Amygdala (tissue), 56 donors: Measurements from ENCODE around the gene PTPN1.
A peak's percentile ranks its signal among the peaks of the same experiment; 100 is the strongest.

ENCODE experiments used
- DNase-seq, 56 donors: peaks; one replicate each; lab custom pipeline; 2025; lab: John Stamatoyannopoulos, UW

Gene PTPN1

GRCh38 chr20:50571466-50571865 lies 61.3 kb downstream of the PTPN1 start:
- DNase-seq: no peak

- peak in 37 of 56 donors; percentile 16 to 71 (median 43) for DNase-seq
These were observed 63.0 kb downstream of the PTPN1 start for GRCh38 chr20:50572938-50573777.

GRCh38 chr20:50574108-50574507 lies 63.9 kb downstream of the PTPN1 start:
- DNase-seq: no peak

DNA sequence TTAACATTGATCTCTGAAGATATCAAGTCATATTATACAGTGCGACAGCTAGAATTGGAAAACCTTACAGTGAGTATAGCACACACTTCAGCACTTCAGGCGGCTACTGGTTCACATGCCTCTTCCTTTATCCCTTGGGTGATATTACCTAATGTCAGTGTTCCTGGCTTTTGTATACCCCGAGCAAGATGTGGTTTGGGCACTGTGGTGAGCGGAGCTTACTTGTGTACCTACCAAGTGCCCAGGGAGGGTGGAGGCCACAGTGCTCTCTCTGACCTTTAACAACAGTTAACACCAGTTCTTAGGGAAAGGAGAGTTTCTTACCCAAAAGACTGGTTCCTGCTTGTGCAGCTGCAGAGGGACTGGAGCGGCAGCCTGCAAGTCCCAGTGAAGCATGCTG lies 64.4 kb downstream of the PTPN1 start:
- no peak for DNase-seq

DNA sequence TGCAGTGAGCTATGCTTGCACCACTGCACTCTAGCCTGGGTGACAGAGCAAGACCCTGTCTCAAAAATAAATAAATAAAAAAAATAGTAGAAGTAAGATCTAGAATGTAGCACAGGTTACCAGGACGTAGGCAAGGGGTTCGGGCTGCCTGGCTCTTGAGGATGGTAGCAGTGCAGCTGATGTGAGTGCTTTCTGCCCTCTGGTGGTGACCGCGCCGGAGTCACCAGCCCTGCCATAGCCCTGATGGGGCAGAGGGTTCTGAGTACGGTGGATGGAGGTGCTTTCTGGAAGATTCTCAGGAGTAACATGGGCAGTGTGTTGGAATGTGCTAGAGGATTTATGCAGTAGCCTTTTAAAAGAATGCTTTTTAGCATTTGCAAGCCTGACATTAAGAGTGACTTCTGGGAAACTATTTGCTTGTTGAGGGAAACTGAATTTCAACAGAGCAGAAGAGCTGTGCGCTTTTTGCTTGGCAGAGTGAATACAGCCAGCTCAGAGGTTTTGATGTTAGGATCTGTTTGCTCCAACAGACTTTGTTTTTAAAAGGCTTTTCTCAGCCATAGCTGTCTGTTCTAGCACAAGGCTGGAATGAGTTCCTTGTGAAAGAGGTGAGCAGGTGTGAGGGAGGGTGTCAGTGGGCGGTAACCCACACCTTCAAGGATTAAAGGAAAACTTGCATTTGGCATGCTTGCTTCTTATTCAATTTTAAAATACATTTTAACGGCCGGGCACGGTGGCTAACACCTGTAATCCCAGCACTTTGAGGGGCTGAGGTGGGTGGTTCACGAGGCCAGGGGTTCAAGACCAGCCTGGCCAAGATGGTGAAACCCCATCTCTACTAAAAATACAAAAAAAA lies 65.9 kb downstream of the PTPN1 start:
- DNase-seq: peak in 32 of 56 donors; percentile 3 to 66 (median 33)

DNA sequence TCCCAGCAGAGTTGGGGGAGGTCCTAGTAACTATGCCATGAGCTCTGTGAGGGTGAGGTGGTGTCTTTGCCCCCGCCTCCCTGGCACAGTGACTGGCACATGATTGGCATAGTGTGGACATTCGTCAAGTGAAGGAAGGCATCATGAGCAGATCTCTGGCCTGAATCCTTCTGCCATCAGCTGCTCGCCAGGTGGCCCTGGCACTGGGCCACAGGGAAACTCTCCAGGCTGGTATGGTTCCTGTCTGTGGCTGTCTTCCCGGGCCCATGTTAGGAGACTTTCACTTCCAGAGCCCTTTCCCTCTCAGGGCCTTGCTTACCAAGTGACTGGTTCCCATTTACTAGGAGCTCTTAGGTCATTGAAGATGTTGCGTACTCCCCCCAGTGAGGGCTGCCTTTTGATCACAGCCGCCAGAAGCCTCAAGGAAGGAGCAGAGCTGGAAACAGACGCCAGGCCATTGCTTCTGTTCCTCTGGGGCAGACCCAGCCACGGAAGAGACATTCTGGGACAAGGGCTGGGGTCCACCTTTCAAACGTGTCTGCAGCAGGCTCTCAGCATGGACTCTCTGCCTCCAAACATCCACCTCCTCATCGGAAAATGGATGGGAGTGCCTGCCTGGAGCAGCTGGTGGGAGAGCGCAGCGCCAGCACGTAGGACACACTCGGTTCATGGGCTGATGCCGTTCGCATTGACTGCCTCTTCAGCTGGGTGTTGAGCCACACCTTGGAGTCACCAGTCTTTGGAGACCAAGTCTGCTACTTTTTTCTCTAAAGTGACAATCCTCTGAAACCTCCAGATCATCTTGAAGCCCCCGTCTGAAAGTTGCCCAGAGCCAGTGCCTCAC lies 67.2 kb downstream of the PTPN1 start:
- DNase-seq: peak in 3 of 56 donors; percentile 25 to 59 (median 34)

GRCh38 chr20:50578061-50578777 lies 68.0 kb downstream of the PTPN1 start:
- no peak for DNase-seq

GRCh38 chr20:50578778-50579165 lies 68.6 kb downstream of the PTPN1 start:
- DNase-seq: no peak

GRCh38 chr20:50579511-50579910 lies 69.3 kb downstream of the PTPN1 start:
- no peak for DNase-seq

DNA sequence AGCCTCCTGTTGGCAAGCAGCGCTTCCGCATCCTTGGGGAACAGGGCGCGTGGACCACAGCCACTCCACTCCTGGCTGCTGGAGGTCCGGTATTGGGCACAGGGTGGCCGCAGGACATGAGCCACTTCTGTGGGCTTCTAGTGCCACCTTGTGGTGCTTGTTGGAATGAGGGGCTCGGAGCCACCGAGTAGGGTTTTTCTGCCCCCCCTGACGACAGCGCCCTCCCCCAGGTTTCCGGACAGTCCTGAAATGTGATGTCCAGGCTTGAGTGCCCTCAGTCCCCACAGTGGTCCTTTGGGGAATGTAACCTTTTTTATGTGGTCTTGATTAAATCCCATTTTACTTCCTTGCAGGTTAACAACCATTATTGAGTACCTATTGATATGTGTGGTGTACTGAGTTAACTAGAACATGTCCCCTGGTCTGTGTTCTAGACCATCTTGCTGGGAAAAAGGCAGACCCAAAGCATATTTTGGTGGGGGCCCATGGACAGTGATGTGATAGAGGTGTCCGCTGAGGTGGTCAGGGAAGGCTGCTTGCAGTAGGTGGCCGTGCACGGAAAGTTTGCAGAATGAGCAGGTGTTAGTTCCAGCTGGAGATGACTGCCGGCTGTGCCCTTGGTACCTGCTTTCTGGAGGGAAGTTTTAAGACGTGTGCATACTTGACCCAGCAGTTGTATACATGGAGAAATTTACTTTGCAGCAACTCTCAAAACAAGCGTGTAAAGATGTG lies 70.0 kb downstream of the PTPN1 start:
- DNase-seq: peak in 32 of 56 donors; percentile 10 to 73 (median 33)

- DNase-seq: no peak
These were observed 70.8 kb downstream of the PTPN1 start for GRCh38 chr20:50580842-50581544.

- no peak for DNase-seq
These were observed 71.9 kb downstream of the PTPN1 start for GRCh38 chr20:50582092-50582491.

DNA sequence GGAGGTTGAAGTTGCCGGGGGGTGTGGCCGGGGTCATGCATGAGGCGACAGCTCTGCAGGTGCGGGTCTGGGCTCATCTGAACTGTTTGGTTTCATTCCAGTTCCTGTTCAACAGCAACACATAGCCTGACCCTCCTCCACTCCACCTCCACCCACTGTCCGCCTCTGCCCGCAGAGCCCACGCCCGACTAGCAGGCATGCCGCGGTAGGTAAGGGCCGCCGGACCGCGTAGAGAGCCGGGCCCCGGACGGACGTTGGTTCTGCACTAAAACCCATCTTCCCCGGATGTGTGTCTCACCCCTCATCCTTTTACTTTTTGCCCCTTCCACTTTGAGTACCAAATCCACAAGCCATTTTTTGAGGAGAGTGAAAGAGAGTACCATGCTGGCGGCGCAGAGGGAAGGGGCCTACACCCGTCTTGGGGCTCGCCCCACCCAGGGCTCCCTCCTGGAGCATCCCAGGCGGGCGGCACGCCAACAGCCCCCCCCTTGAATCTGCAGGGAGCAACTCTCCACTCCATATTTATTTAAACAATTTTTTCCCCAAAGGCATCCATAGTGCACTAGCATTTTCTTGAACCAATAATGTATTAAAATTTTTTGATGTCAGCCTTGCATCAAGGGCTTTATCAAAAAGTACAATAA lies 72.5 kb downstream of the PTPN1 start:
- DNase-seq: no peak

DNA sequence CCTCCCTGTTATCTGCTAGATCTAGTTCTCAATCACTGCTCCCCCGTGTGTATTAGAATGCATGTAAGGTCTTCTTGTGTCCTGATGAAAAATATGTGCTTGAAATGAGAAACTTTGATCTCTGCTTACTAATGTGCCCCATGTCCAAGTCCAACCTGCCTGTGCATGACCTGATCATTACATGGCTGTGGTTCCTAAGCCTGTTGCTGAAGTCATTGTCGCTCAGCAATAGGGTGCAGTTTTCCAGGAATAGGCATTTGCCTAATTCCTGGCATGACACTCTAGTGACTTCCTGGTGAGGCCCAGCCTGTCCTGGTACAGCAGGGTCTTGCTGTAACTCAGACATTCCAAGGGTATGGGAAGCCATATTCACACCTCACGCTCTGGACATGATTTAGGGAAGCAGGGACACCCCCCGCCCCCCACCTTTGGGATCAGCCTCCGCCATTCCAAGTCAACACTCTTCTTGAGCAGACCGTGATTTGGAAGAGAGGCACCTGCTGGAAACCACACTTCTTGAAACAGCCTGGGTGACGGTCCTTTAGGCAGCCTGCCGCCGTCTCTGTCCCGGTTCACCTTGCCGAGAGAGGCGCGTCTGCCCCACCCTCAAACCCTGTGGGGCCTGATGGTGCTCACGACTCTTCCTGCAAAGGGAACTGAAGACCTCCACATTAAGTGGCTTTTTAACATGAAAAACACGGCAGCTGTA lies 73.4 kb downstream of the PTPN1 start:
- no peak for DNase-seq

GRCh38 chr20:50584687-50585086 lies 74.5 kb downstream of the PTPN1 start:
- DNase-seq: no peak

DNA sequence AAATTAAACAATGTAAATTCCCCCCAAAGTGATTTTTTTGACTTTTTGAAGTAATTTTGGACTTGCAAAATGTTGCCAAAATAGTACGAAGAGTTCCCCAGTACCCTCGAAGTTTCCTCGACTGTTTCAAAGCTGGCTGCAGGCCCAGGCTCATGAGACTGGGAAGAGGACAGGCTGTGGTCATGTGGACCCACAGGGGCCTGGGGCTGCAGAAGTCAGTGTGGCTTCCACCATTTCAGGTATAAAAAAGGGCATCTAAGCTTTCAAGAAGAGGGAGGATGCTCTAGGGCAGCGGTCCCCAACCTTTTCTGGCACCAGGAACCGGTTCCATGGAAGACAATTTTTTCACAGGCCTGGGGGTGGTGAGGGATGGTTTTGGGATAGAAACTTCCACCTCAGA lies 75.0 kb downstream of the PTPN1 start:
- no peak for DNase-seq

- DNase-seq: no peak
These were observed 75.5 kb downstream of the PTPN1 start for GRCh38 chr20:50585678-50586077.
